ENCODE measurements around the gene IQCE. TPM values are rescaled to one million over a fixed set of nuclear protein-coding genes. Genes with fewer than 3 reads are reported as not detected.

Gene IQCE
- total RNA-seq, 1 donor from 2014 or later: 12.0 TPM

DNA sequence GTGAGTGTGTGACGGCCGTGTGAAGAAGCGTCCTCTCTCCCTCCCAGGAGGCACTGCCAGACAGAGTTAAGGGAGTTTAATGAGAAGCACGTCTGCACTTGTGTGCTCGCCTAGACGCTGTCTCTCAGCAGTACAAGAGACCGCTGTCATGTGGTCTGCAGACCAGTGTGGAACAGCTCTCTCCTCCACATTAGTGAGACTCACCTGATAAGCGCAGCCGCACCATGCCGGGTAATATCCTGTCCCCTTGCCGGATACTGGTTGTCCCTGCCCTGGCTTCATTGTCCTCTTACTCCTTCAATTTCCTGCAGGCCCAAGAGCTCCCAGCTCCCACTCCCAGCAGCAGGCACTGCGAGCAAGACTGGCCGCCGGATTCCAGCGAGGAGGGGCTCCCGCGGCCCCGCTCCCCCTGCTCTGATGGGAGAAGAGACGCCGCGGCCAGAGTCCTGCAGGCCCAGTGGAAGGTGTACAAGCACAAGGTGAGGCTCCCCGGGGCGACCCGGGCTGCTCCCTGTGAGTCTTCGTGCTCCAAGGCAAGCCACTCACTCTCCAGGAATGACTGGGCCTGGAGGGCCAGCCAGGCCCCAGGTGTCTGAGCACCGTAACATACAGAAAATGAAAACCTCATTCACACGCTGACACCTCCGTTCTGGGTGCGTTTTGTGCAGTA, 39.5 kb downstream of the IQCE start:
- TF ChIP-seq CTCF (IDR thresholded peaks at IDR 0.05; ENCODE audit: partially characterized antibody, unreplicated experiment): no peak
- Mint-ChIP-seq H3K4me1 (ENCODE audit: low read depth, unreplicated experiment) (peaks cover 4% of the 10 kb centered on the region), H3K9me3 (ENCODE audit: unreplicated experiment) (peaks cover 2% of the 10 kb centered on the region), H3K27me3 (ENCODE audit: unreplicated experiment) (peaks cover 4% of the 10 kb centered on the region), H3K36me3 (ENCODE audit: unreplicated experiment) (peaks cover 4% of the 10 kb centered on the region), H3K4me3 (ENCODE audit: unreplicated experiment) (no peak overlapping the region), H3K27ac (ENCODE audit: unreplicated experiment) (no peak overlapping the region)
- no peak for DNase-seq

GRCh38 chr7:2601065-2601464, 42.3 kb downstream of the IQCE start:
- Mint-ChIP-seq H3K4me3 (ENCODE audit: unreplicated experiment) (no peak overlapping the region), H3K36me3 (ENCODE audit: unreplicated experiment) (no peaks in the 10 kb centered on the region), H3K27ac (ENCODE audit: unreplicated experiment) (no peak overlapping the region), H3K4me1 (ENCODE audit: low read depth, unreplicated experiment) (peaks cover 4% of the 10 kb centered on the region), H3K9me3 (ENCODE audit: unreplicated experiment) (peaks cover 5% of the 10 kb centered on the region), H3K27me3 (ENCODE audit: unreplicated experiment) (peaks cover 4% of the 10 kb centered on the region)
- no peak for TF ChIP-seq CTCF (IDR thresholded peaks at IDR 0.05; ENCODE audit: partially characterized antibody, unreplicated experiment)
- no peak for DNase-seq

GRCh38 chr7:2601907-2602306, 43.1 kb downstream of the IQCE start:
- TF ChIP-seq CTCF (IDR thresholded peaks at IDR 0.05; ENCODE audit: partially characterized antibody, unreplicated experiment): no peak
- no peak for DNase-seq
- Mint-ChIP-seq H3K27ac (ENCODE audit: unreplicated experiment) (no peak overlapping the region), H3K4me3 (ENCODE audit: unreplicated experiment) (no peak overlapping the region), H3K27me3 (ENCODE audit: unreplicated experiment) (peaks cover 4% of the 10 kb centered on the region), H3K36me3 (ENCODE audit: unreplicated experiment) (no peaks in the 10 kb centered on the region), H3K9me3 (ENCODE audit: unreplicated experiment) (peaks cover 5% of the 10 kb centered on the region), H3K4me1 (ENCODE audit: low read depth, unreplicated experiment) (peaks cover 5% of the 10 kb centered on the region)

DNA sequence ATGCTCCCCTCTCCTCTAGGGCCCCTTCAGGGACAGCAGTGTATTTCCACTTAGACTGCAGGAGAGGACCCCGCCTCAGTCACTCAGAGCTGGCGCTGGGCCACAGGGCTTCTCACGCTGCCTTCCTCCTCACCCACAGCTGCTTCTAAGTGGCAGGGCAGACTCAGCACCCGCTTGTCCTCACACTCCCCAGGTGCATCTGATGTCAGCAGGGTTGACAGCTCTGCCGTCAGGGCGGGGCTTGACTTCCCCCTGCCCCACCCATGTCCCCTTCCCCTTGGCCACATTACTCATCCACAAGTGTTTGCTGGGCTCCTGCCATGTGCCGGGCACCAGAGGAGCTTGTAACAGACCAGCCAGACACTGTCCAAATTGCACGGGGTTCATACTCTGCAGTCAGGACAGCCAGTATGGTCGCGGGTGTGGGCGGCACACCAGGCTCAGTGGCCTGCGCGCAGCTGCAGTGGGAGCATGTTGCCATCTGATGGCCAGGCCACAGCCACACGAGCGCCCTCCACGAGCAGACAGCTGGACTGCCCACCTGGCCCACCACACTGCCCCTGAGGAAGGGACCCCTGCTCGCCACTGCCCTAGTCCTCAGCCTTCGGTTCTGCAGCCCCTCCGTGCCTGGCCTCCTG, 43.7 kb downstream of the IQCE start:
- H3K27me3 Mint-ChIP-seq (ENCODE audit: unreplicated experiment): peaks cover 4% of the 10 kb centered on the region
- TF ChIP-seq CTCF (IDR thresholded peaks at IDR 0.05; ENCODE audit: partially characterized antibody, unreplicated experiment): no peak
- H3K4me3 Mint-ChIP-seq (ENCODE audit: unreplicated experiment): no peak overlapping the region
- H3K9me3 Mint-ChIP-seq (ENCODE audit: unreplicated experiment): peaks cover 5% of the 10 kb centered on the region
- H3K4me1 Mint-ChIP-seq (ENCODE audit: low read depth, unreplicated experiment): peaks cover 6% of the 10 kb centered on the region
- H3K36me3 Mint-ChIP-seq (ENCODE audit: unreplicated experiment): no peaks in the 10 kb centered on the region
- H3K27ac Mint-ChIP-seq (ENCODE audit: unreplicated experiment): no peak overlapping the region
- no peak for DNase-seq

Measured in glutamatergic neuron (in vitro differentiated cells).